Subcutaneous adipose tissue (tissue), 4 donors: Measurements from ENCODE around the gene FAM124B. TPM values are rescaled to one million over a fixed set of nuclear protein-coding genes. Genes with fewer than 3 reads are reported as not detected.

Experiments used
- CTCF ChIP-seq: fragments of 450-650 bp; IDR thresholded peaks from one replicate; pipeline ENCODE4 v1.5.1; 2016; ENCODE audit warnings: low read depth, mild to moderate bottlenecking, control low read depth, antibody characterized with exemption, moderate library complexity
- total RNA-seq, 4 donors: library from RNA; depleted of rRNA; stranded (reverse); fragments of >200 nt; gene quantifications; one replicate each; pipeline ENCODE4 v1.1.0, GENCODE V29; 2016

Gene FAM124B
- total RNA-seq = 10 to 100 TPM in 1 of 4 donors, 1 to 10 TPM in 3; 5.7 to 10.5 (median 5.9) TPM

DNA sequence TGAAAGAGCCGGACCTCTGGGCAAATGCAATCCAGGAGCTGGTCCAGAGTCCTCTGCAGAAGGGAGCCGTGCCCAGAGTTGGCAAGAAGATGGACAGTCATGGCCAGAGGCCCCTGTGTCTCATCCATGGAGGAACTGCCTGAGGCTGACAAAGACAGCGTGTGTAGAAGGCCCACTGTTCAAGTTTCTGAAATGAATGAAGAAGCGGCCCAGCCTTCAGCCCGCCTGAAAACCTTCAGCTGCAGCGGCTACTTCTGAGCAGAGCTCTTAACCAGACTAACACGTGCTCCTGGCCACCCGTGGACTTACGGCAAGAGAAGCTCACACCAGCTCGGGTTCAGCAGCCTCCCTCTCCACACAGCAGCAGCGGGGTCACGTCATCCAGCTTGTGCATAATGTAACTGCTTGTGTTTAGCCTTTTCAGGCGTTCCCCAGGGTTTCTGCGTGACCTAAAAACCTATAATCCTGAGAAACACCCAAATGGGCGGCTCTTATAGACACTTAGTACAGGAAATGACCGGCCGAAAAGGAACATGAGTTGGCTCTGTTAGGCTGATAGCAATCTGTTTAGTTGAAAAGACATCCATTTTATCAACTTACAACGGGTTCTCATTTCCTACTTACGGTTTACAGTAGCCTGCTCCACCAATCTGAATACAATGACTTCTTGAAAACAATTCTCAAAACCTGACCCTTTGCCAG, at the start of gene FAM124B:
TSS of gene FAM124B (minus strand) at position 467 of the 702 bp plus-strand sequence. CDS start at position 128, 339 bp downstream.
- TF ChIP-seq CTCF = no peak

GRCh38 chr2:224449212-224450147, 47.6 kb upstream of the FAM124B start:
- no peak for TF ChIP-seq CTCF

DNA sequence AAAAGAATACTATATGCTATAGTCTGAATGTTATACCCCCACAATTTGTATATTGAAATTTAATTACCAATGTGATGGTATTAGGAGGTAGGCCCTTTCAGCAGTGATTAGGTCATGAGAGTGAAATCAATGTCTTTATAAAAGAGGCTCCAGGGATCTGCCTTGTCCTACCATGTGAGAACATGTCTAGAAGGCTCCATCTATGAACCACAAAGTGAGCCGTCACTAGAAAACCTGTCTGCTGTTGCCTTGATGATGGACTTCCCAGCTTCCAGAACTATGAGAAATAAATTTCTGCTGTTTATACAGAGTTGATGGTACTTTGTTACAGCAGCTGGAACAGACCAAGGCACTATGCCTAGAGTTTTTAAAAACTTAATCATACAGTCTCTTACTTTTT, 46.3 kb upstream of the FAM124B start:
- TF ChIP-seq CTCF = no peak

- TF ChIP-seq CTCF = no peak
Observed at GRCh38 chr2:224444783-224445182, 42.9 kb upstream of the FAM124B start.

GRCh38 chr2:224444021-224444420, 42.1 kb upstream of the FAM124B start:
- TF ChIP-seq CTCF = no peak

DNA sequence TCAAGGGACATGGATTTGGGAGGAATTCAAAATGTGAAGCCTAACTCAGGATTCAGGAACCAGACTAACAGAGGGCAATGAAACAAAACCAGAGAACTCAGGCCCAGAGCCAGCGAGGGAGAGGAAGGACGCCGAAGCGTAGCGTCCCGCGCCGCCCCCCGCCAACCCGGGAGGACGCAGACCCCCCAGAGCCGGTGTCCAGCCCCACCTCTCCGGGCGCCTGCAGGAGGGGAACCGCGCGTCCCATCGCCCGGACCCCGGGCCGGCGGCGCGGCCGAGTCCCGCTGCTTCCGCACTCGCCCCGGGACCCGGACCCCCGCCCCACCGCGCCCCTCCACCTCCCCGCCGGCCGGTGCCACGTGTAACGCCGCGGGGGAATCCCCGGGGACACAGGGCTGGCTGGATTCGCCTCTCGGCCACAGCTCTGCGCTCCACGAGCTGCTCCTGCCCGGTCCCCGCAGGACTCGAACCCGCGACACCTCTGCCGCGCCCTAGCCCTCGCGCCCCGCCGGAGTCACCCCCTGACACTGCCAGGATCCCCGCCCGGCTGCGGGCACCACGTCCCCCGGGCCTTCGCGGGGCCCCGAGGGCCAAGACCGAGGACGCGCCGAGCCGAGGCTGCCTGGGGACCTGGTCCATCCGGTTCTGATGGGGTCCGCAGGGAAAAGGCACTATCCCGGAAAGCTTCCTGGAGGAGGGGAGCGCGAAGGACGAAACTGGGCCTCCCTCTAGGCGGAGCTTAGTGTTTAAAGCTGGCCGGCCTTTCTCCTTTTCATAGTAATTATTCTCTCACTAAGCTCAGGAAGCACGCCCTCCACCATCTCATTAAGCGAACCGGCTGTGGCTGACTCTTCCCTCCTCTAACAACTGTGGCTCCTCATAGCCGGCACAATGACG, 40.4 kb upstream of the FAM124B start:
- TF ChIP-seq CTCF = no peak
